Glomerular visceral epithelial cell (primary cell): ENCODE results near the gene NPVF.

Experiments used
- DNase-seq: peaks from one replicate; pipeline ENCODE4 v3.0.0-alpha.2; 2016; ENCODE audit errors: extremely low spot score

The NPVF gene

GRCh38 chr7:25234336-25234735, 6.0 kb upstream of the NPVF start:
- DNase-seq: no peak

GRCh38 chr7:25223206-25223605, 5.1 kb downstream of the NPVF start:
- DNase-seq: no peak

GRCh38 chr7:25222666-25223065, 5.6 kb downstream of the NPVF start:
- DNase-seq: no peak

GRCh38 chr7:25221009-25221408, 7.3 kb downstream of the NPVF start:
- DNase-seq: no peak

- DNase-seq: no peak
Observed at GRCh38 chr7:25218191-25218590, 10.1 kb downstream of the NPVF start.

- peak; percentile 48 for DNase-seq
Observed at GRCh38 chr7:25216837-25217236, 11.4 kb downstream of the NPVF start.

- DNase-seq: no peak
Observed at GRCh38 chr7:25215694-25216335, 12.5 kb downstream of the NPVF start.

- no peak for DNase-seq
Observed at GRCh38 chr7:25208525-25209221, 19.6 kb downstream of the NPVF start.

GRCh38 chr7:25207887-25208286, 20.4 kb downstream of the NPVF start:
- no peak for DNase-seq

GRCh38 chr7:25206765-25207164, 21.5 kb downstream of the NPVF start:
- DNase-seq: no peak

GRCh38 chr7:25196132-25196896, 32.0 kb downstream of the NPVF start:
- no peak for DNase-seq

GRCh38 chr7:25194036-25194435, 34.2 kb downstream of the NPVF start:
- DNase-seq: no peak

GRCh38 chr7:25192043-25192442, 36.2 kb downstream of the NPVF start:
- DNase-seq: no peak

- no peak for DNase-seq
Observed at GRCh38 chr7:25189197-25189596, 39.1 kb downstream of the NPVF start.

- no peak for DNase-seq
Observed at GRCh38 chr7:25187932-25188331, 40.4 kb downstream of the NPVF start.

- no peak for DNase-seq
Observed at GRCh38 chr7:25186436-25186835, 41.9 kb downstream of the NPVF start.

GRCh38 chr7:25181532-25181931, 46.8 kb downstream of the NPVF start:
- no peak for DNase-seq

- no peak for DNase-seq
Observed at GRCh38 chr7:25180946-25181345, 47.3 kb downstream of the NPVF start.

GRCh38 chr7:25180592-25180923, 47.7 kb downstream of the NPVF start:
- no peak for DNase-seq

- peak; percentile 90 for DNase-seq
Observed at GRCh38 chr7:25179771-25180591, 48.3 kb downstream of the NPVF start.

- no peak for DNase-seq
Observed at GRCh38 chr7:25179325-25179724, 49.0 kb downstream of the NPVF start.
